Activated naive CD4-positive, alpha-beta T cell treated with anti-CD3 and anti-CD28 coated beads, Interleukin-2, amount 50 U/mL, for 72 hours (primary cell): ENCODE data around the gene CDC123. TPM values are rescaled to one million over a fixed set of nuclear protein-coding genes. Genes with fewer than 3 reads are reported as not detected.
"Not testable (repeated sequence)": the region's sequence is repeated elsewhere in the genome, so short reads cannot be mapped to it uniquely, and the experiment has no call there.

ENCODE experiments used
- ATAC-seq, 2 donors: fragments of 150-1000 bp; cut with Tn5 transposase; 2 replicates each; pipeline ENCODE4 v1.10.0; 2021; ENCODE audit warnings: mild to moderate bottlenecking in 2 of 2, moderate library complexity in 2 of 2
- DNase-seq, 2 donors: peaks; one replicate each; pipeline ENCODE4 v3.0.0; 2021 to 2022; ENCODE audit warnings: low spot score in 2 of 2
- H3K27ac Mint-ChIP-seq, 2 donors: one replicate each; pipeline ENCODE4 v1.8.0; 2022; ENCODE audit warnings: mild to moderate bottlenecking in 2 of 2, mixed read lengths in 2 of 2
- H3K36me3 Mint-ChIP-seq, 2 donors: one replicate each; pipeline ENCODE4 v1.8.0; 2022; ENCODE audit warnings: mixed read lengths in 2 of 2
- H3K9me3 Mint-ChIP-seq, 2 donors: one replicate each; pipeline ENCODE4 v1.8.0; 2022; ENCODE audit warnings: mixed read lengths in 2 of 2
- total RNA-seq, 2 donors: library from RNA; stranded (reverse); gene quantifications; one replicate each; pipeline ENCODE4 v1.2.3, GENCODE V29; 2022

CDC123 gene
- total RNA-seq, 2 donors from 2014 or later: 116 to 127 TPM

GRCh38 chr10:12208460-12208859 lies 12.5 kb downstream of the CDC123 start:
- Mint-ChIP-seq H3K9me3 (no peaks in the 10 kb centered on the region), H3K27ac (peak overlapping the region in 1 of 2 donors; percentile 84), H3K36me3 (peaks cover 4 to 5% of the 10 kb centered on the region in 2 donors)
- ATAC-seq (no peak), DNase-seq (no peak)

GRCh38 chr10:12212454-12212853 lies 16.5 kb downstream of the CDC123 start:
- DNase-seq (no peak), ATAC-seq (no peak)
- peaks cover 9 to 19% of the 10 kb centered on the region in 2 donors for H3K36me3 Mint-ChIP-seq
- no peaks in the 10 kb centered on the region for H3K9me3 Mint-ChIP-seq
- H3K27ac Mint-ChIP-seq: no peak overlapping the region

GRCh38 chr10:12213621-12214020 lies 17.6 kb downstream of the CDC123 start:
- H3K27ac Mint-ChIP-seq: no peak overlapping the region
- no peaks in the 10 kb centered on the region for H3K9me3 Mint-ChIP-seq
- peaks cover 11 to 23% of the 10 kb centered on the region in 2 donors for H3K36me3 Mint-ChIP-seq
- ATAC-seq (no peak), DNase-seq (no peak)

GRCh38 chr10:12214093-12214492 lies 18.1 kb downstream of the CDC123 start:
- ATAC-seq (no peak), DNase-seq (no peak)
- Mint-ChIP-seq H3K9me3 (no peaks in the 10 kb centered on the region), H3K27ac (peak overlapping the region; percentile 67 to 70), H3K36me3 (peaks cover 16 to 27% of the 10 kb centered on the region in 2 donors)

GRCh38 chr10:12214763-12215218 lies 18.8 kb downstream of the CDC123 start:
- Mint-ChIP-seq H3K36me3 (peaks cover 19 to 31% of the 10 kb centered on the region in 2 donors), H3K27ac (peak overlapping the region; percentile 66 to 67), H3K9me3 (no peaks in the 10 kb centered on the region)
- DNase-seq (peak in 1 of 2 donors; percentile 58), ATAC-seq (peak; percentile 22 to 38)

DNA sequence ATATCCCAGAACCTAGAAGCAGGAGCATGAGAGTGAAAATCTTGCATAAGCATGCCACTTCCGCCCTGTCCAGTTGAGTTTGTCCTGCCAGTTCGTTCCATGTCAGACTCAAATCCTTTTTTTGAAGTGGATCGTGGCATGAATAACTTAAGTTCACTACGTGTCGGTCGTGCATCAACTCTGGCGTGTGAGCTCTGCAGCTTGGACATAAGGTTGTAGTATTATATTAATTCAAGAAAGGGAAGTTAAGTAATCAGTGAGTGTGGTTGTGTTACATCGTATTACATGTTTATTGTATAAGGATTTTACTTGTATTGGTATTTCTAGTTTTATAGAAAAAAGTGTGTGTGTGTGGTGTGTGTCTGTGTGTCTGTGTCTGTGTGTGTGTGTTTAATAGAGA lies 23.0 kb downstream of the CDC123 start:
- ATAC-seq: no peak
- DNase-seq: no peak
- H3K9me3 Mint-ChIP-seq: no peaks in the 10 kb centered on the region
- H3K27ac Mint-ChIP-seq: no peak overlapping the region
- peaks cover 25 to 49% of the 10 kb centered on the region in 2 donors for H3K36me3 Mint-ChIP-seq

DNA sequence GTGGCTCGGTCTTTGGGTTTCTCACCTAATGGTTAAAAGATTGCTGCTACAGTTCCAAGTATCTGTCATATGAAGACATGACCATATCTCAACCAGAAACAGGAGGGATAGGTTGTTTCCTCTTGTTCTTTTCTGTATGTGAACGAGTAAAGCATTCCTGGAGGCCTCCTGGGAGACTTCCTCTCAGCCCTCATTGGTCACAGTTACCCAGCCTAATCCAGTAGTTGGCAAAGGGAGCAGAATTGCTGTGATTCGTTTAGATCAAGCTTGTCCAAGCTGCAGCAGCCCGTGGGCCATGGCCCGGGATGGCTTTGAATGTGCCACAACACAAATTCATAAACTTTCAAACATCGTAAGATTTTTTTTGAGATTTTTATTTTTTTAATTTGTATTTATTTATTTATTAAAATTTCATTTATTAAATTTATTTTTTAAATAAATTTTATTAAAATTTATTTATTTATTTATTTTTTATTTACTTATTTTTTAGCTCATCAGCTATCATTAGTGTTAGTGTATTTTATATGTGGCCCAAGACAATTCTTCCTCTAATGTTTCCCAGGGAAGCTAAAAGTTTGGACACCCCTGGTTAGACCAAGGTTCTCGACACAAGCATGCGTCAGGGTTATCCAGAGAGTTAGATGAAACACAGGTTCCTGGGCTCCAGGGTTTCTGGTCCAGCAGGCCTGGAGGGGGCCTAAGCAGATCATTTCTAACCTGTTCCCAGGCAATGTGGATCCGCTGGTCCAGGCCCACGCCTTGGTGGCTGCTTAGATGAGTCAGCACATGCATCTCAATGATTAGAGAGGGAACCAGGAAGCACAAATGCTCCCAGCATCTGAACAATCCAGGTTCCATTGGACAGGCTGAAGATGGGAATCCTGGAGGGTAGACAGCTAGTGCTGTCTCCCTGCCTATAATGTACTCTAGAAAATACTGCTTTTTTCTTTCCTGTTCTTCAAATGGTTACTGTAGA lies 25.6 kb downstream of the CDC123 start:
- Mint-ChIP-seq H3K36me3 (peaks cover 24 to 54% of the 10 kb centered on the region in 2 donors), H3K9me3 (no peaks in the 10 kb centered on the region), H3K27ac (peak overlapping the region; percentile 36 to 52)
- ATAC-seq: no peak
- no peak for DNase-seq

GRCh38 chr10:12225444-12225843 lies 29.5 kb downstream of the CDC123 start:
- Mint-ChIP-seq H3K27ac (no peak overlapping the region), H3K9me3 (no peaks in the 10 kb centered on the region), H3K36me3 (peaks cover 17 to 40% of the 10 kb centered on the region in 2 donors)
- ATAC-seq: no peak
- no peak for DNase-seq

DNA sequence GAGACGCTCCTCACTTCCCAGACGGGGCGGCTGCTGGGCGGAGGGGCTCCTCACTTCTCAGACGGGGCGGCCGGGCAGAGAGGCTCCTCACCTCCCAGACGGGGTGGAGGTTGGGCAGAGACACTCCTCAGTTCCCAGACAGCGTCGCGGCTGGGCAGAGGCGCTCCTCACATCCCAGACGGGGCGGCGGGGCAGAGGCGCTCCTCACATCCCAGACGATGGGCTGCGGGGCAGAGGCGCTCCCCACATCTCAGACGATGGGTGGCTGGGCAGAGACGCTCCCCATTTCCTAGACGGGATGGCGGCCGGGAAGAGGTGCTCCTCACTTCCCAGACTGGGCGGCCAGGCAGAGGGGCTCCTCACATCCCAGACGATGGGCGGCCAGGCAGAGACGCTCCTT lies 30.4 kb downstream of the CDC123 start:
- not testable (repeated sequence) for H3K27ac Mint-ChIP-seq, DNase-seq, H3K9me3 Mint-ChIP-seq, ATAC-seq
- H3K36me3 Mint-ChIP-seq: peaks cover 17 to 37% of the 10 kb centered on the region in 2 donors

DNA sequence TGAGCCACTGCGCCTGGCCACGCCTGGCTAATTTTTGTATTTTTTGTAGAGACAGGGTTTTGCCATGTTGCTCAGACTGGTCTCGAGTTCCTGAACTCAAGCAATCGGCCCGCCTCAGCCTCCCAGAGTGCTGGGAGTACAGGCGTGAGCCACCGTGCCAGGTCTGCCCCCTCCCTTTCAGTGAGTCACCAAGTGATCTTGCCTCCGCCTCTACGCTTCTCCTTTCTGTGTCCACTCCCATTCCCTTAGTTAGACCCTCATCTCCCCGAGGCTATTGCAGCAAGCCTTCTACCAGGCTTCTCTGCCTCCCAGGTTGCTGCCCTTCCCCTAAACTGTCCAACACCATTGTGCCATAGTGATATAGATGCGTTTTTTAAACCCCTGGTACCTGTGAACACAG lies 32.9 kb downstream of the CDC123 start:
- ATAC-seq: no peak
- Mint-ChIP-seq H3K9me3 (no peaks in the 10 kb centered on the region), H3K27ac (peak overlapping the region in 1 of 2 donors; percentile 7), H3K36me3 (peaks cover 11 to 35% of the 10 kb centered on the region in 2 donors)
- DNase-seq: no peak

DNA sequence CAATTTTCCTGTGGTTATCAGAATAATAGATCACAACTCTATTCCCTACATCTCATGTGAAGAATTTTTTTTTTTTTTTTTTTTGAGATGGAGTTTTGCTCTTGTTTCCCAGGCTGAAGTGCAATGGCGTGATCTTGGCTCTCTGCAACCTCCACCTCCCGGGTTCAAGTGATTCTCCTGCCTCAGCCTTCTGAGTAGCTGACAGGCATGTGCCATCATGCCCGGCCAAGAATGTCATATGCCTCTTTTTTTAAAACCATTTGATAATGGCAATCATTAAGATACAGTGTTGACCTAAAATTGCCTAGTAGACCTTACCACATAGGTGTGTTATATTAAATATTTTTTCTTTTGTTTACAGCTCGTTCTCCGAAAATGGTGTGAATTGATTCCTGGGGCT lies 38.7 kb downstream of the CDC123 start:
- peak overlapping the region in 1 of 2 donors; percentile 24 for H3K27ac Mint-ChIP-seq
- not testable (repeated sequence) for H3K9me3 Mint-ChIP-seq, ATAC-seq, DNase-seq
- peaks cover 2 to 21% of the 10 kb centered on the region in 2 donors for H3K36me3 Mint-ChIP-seq

DNA sequence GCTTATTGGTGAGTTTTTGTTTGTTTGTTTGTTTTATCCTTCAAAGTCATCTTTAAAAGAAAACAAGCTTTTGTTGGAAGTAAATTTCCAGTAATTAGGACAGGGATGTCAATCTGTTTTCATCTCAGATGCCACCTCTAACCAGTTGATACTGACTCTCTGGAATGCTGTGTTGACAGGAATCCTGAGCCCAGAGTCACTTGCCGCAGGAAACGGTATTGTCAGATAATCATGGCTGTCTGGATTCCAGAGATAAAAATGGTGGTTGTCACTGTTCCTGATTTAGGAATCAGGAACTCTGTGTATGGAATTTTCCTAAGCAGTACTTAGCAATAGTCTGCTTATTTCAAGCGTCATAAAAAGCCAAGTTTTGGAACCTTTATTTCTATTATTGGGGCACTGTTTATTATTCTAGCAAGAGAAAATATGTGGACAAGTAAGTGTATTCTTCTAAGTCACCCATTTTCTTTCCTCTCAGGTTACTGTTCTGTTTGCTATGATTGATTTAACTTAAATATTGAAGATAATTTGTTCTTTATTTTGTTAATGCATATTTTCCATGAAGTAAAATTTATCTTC lies 39.2 kb downstream of the CDC123 start:
- Mint-ChIP-seq H3K27ac (peak overlapping the region in 1 of 2 donors; percentile 24), H3K9me3 (no peaks in the 10 kb centered on the region), H3K36me3 (peaks cover 0 to 22% of the 10 kb centered on the region in 2 donors)
- DNase-seq: no peak
- ATAC-seq: no peak

GRCh38 chr10:12235796-12236195 lies 39.8 kb downstream of the CDC123 start:
- DNase-seq: no peak
- Mint-ChIP-seq H3K9me3 (no peaks in the 10 kb centered on the region), H3K36me3 (peaks cover 0 to 25% of the 10 kb centered on the region in 2 donors), H3K27ac (no peak overlapping the region)
- no peak for ATAC-seq

DNA sequence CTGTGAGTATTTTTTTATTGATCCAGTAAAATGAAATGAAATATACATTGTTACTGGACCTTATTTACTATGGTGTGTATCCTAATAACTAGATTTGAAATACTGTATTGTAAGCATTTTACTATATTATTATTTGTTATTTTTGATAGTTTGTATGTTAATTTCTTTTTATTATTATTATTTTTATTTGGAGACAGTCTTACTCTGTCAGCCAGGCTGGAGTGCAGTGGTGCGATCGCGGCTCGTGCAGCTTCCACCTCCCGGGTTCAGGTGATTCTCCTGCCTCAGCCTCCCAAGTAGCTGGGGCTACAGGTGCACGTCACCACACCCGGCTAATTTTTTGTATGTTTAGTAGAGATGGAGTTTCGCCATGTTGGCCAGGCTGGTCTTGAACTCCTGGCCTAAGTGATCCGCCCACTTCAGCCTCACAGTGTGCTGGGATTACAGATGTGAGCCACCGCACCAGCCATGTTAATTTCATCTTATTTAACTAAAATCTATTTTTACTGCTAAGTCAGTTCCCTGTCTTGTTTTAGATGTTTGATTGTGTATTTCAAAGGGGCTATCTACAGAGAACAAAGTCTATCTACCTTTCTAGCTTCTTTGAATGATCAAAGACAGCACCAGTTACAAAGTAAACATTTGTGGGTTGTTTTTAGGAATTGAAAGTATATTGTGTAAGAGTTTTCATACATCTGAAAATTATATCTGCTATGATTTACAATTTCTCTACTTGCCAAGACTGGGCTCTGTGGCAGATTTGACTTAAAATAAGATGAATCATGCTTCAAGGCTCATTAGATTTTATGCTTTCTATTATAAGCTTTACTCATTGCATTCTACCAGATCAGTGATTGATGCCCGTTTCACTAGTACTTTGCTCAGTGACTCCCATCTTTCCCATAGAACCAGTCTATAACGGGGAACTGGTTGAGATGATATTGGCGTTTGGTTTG lies 41.6 kb downstream of the CDC123 start:
- Mint-ChIP-seq H3K36me3 (peaks cover 11 to 32% of the 10 kb centered on the region in 2 donors), H3K9me3 (no peaks in the 10 kb centered on the region), H3K27ac (peak overlapping the region in 1 of 2 donors; percentile 65)
- ATAC-seq: peak in 1 of 2 donors; percentile 19
- DNase-seq: no peak

GRCh38 chr10:12238821-12239220 lies 42.8 kb downstream of the CDC123 start:
- Mint-ChIP-seq H3K36me3 (peaks cover 12 to 32% of the 10 kb centered on the region in 2 donors), H3K9me3 (no peaks in the 10 kb centered on the region), H3K27ac (peak overlapping the region in 1 of 2 donors; percentile 14)
- DNase-seq: no peak
- no peak for ATAC-seq

GRCh38 chr10:12241810-12242529 lies 46.0 kb downstream of the CDC123 start:
- Mint-ChIP-seq H3K9me3 (no peaks in the 10 kb centered on the region), H3K36me3 (peaks cover 16 to 29% of the 10 kb centered on the region in 2 donors), H3K27ac (peak overlapping the region; percentile 80 to 90)
- DNase-seq (peak; percentile 53 to 67), ATAC-seq (peak; percentile 93 to 99)
